HEK293 (cell line): ENCODE results near the gene PMF1.

Experiments
- IKZF3 ChIP-seq: fragments of 450-650 bp; IDR thresholded peaks from 2 replicates; pipeline ENCODE4 v1.5.0; 2018; ENCODE audit warnings: missing biosample characterization, mild to moderate bottlenecking, missing genetic modification characterization, moderate library complexity
- KLF7 ChIP-seq: fragments of 450-650 bp; formaldehyde crosslinking; IDR thresholded peaks from 2 replicates; pipeline ENCODE4 v1.5.1; 2016; ENCODE audit warnings: missing biosample characterization, missing genetic modification characterization, borderline replicate concordance
- KLF8 ChIP-seq: fragments of 450-650 bp; formaldehyde crosslinking; IDR thresholded peaks from 2 replicates; pipeline ENCODE4 v1.5.1; 2016; ENCODE audit warnings: missing biosample characterization, missing genetic modification characterization
- KLF9 ChIP-seq: fragments of 450-650 bp; formaldehyde crosslinking; IDR thresholded peaks from 2 replicates; pipeline ENCODE4 v1.5.1; 2016; ENCODE audit warnings: missing biosample characterization, missing genetic modification characterization, low read depth
- OSR2 ChIP-seq: fragments of 450-650 bp; formaldehyde crosslinking; IDR thresholded peaks from 2 replicates; pipeline ENCODE4 v1.5.1; 2016; ENCODE audit warnings: missing biosample characterization, missing genetic modification characterization
- SP2 ChIP-seq: fragments of 450-650 bp; formaldehyde crosslinking; IDR thresholded peaks from 2 replicates; pipeline ENCODE4 v1.5.1; 2016; ENCODE audit warnings: missing biosample characterization, missing genetic modification characterization
- ZBTB1 ChIP-seq: fragments of 450-650 bp; formaldehyde crosslinking; IDR thresholded peaks from 2 replicates; pipeline ENCODE4 v1.5.1; 2016; ENCODE audit warnings: missing biosample characterization, missing genetic modification characterization
- ZBTB21 ChIP-seq: fragments of 450-650 bp; formaldehyde crosslinking; IDR thresholded peaks from 2 replicates; pipeline ENCODE4 v1.5.1; 2017; ENCODE audit warnings: missing biosample characterization, missing genetic modification characterization
- ZBTB8A ChIP-seq: fragments of 450-650 bp; formaldehyde crosslinking; IDR thresholded peaks from 2 replicates; pipeline ENCODE4 v1.5.1; 2016; ENCODE audit warnings: missing biosample characterization, missing genetic modification characterization
- ZEB2 ChIP-seq: fragments of 450-650 bp; formaldehyde crosslinking; IDR thresholded peaks from 2 replicates; pipeline ENCODE4 v1.5.1; 2016; ENCODE audit warnings: missing biosample characterization, missing genetic modification characterization
- ZFP37 ChIP-seq: fragments of 450-650 bp; formaldehyde crosslinking; IDR thresholded peaks from 2 replicates; pipeline ENCODE4 v1.5.1; 2016; ENCODE audit warnings: missing biosample characterization, missing genetic modification characterization
- ZIC2 ChIP-seq: fragments of 450-650 bp; formaldehyde crosslinking; IDR thresholded peaks from 2 replicates; pipeline ENCODE4 v1.5.1; 2016; ENCODE audit warnings: missing biosample characterization, missing genetic modification characterization
- ZNF146 ChIP-seq: fragments of 450-650 bp; formaldehyde crosslinking; IDR thresholded peaks from 2 replicates; pipeline ENCODE4 v1.5.1; 2016; ENCODE audit warnings: missing biosample characterization, missing genetic modification characterization
- ZNF2 ChIP-seq: fragments of 450-650 bp; formaldehyde crosslinking; IDR thresholded peaks from 2 replicates; pipeline ENCODE4 v1.5.1; 2016; ENCODE audit warnings: missing biosample characterization, missing genetic modification characterization
- ZNF221 ChIP-seq: fragments of 450-650 bp; formaldehyde crosslinking; IDR thresholded peaks from 2 replicates; pipeline ENCODE4 v1.5.1; 2017; ENCODE audit warnings: missing biosample characterization, missing genetic modification characterization, borderline replicate concordance
- ZNF24 ChIP-seq: fragments of 450-650 bp; formaldehyde crosslinking; IDR thresholded peaks from 2 replicates; pipeline ENCODE4 v1.5.1; 2016; ENCODE audit warnings: missing biosample characterization, missing genetic modification characterization
- ZNF391 ChIP-seq: fragments of 450-650 bp; formaldehyde crosslinking; IDR thresholded peaks from 2 replicates; pipeline ENCODE4 v1.5.1; 2016; ENCODE audit warnings: low read depth, missing biosample characterization, missing genetic modification characterization, borderline replicate concordance
- ZNF514 ChIP-seq: fragments of 450-650 bp; formaldehyde crosslinking; IDR thresholded peaks from 2 replicates; pipeline ENCODE4 v1.5.1; 2016; ENCODE audit warnings: missing biosample characterization, missing genetic modification characterization
- ZNF585B ChIP-seq: fragments of 450-650 bp; formaldehyde crosslinking; IDR thresholded peaks from 2 replicates; pipeline ENCODE4 v1.5.1; 2016; ENCODE audit warnings: missing biosample characterization, missing genetic modification characterization
- ZNF629 ChIP-seq: fragments of 450-650 bp; formaldehyde crosslinking; IDR thresholded peaks from 2 replicates; pipeline ENCODE4 v1.5.1; 2017; ENCODE audit warnings: missing biosample characterization, missing genetic modification characterization
- ZNF701 ChIP-seq: fragments of 450-650 bp; formaldehyde crosslinking; IDR thresholded peaks from 2 replicates; pipeline ENCODE4 v1.5.1; 2016; ENCODE audit warnings: missing biosample characterization, missing genetic modification characterization
- ZXDB ChIP-seq: fragments of 450-650 bp; formaldehyde crosslinking; IDR thresholded peaks from 2 replicates; pipeline ENCODE4 v1.5.1; 2016; ENCODE audit warnings: missing biosample characterization, missing genetic modification characterization
- TF ChIP-seq, protein P1 (sequence below): fragments of 450-650 bp; formaldehyde crosslinking; IDR thresholded peaks from 2 replicates; pipeline ENCODE4 v1.5.0; 2017; ENCODE audit warnings: missing biosample characterization, missing genetic modification characterization, borderline replicate concordance
- TF ChIP-seq, protein P2 (sequence below): fragments of 450-650 bp; formaldehyde crosslinking; IDR thresholded peaks from 2 replicates; pipeline ENCODE4 v1.5.1; 2016; ENCODE audit warnings: missing biosample characterization, missing genetic modification characterization
- TF ChIP-seq, protein P3 (sequence below): fragments of 450-650 bp; formaldehyde crosslinking; IDR thresholded peaks from 2 replicates; pipeline ENCODE4 v1.5.1; 2016; ENCODE audit warnings: missing biosample characterization, missing genetic modification characterization
- TF ChIP-seq, protein P4 (sequence below): fragments of 450-650 bp; formaldehyde crosslinking; IDR thresholded peaks from 2 replicates; pipeline ENCODE4 v1.5.1; 2016; ENCODE audit warnings: missing biosample characterization, missing genetic modification characterization
- TF ChIP-seq, protein P5 (sequence below): fragments of 450-650 bp; IDR thresholded peaks from 2 replicates; pipeline ENCODE4 v1.5.1; 2018; ENCODE audit warnings: missing biosample characterization, missing genetic modification characterization
- TF ChIP-seq, protein P6 (sequence below): fragments of 450-650 bp; formaldehyde crosslinking; optimal IDR thresholded peaks from 2 replicates; pipeline ENCODE3; 2016; ENCODE audit warnings: missing biosample characterization, mild to moderate bottlenecking, missing genetic modification characterization

PMF1 gene

DNA sequence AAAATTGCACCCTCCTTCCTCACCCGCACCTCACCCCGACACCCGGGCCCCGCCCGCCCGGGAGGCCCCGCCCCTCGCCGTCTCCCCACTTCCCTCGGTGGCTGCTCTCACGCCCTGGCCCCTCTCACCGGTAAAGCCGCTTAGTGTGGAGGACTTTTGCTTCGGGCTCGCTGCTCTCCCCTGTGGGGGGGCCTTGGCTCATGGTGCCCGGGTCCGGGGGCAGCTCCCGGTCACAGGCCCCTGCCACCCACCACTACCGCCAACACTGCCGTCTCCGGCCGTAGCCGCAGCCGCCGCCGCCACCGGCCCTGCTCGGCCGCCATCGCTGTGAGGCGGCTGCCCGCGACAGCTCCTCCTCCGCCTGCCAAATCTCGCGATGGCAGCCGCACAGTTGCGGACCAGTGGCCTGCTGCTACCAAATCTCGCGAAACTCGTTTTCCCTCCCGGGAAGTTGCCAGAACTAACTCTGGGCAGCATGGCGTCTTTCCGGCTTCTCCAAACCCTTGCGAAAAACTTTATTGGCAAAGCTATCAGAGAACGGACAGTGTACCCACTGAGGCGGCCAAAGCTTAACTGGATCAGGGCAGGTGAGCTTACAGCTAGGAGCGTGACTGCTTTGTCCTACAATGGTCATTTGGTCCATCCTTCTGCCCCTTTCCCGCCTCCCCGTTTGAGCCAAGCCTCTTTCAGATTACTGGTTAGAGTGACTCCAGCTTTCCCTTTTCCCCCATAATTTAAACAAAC lies 69.8 kb downstream of the PMF1 start, which contains the start of gene SMG5 (continued):
- TF ChIP-seq, protein P1, sequence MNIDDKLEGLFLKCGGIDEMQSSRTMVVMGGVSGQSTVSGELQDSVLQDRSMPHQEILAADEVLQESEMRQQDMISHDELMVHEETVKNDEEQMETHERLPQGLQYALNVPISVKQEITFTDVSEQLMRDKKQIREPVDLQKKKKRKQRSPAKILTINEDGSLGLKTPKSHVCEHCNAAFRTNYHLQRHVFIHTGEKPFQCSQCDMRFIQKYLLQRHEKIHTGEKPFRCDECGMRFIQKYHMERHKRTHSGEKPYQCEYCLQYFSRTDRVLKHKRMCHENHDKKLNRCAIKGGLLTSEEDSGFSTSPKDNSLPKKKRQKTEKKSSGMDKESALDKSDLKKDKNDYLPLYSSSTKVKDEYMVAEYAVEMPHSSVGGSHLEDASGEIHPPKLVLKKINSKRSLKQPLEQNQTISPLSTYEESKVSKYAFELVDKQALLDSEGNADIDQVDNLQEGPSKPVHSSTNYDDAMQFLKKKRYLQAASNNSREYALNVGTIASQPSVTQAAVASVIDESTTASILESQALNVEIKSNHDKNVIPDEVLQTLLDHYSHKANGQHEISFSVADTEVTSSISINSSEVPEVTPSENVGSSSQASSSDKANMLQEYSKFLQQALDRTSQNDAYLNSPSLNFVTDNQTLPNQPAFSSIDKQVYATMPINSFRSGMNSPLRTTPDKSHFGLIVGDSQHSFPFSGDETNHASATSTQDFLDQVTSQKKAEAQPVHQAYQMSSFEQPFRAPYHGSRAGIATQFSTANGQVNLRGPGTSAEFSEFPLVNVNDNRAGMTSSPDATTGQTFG = no peak; the same call in 1 of the 2 replicates
- peak; percentile 88 for TF ChIP-seq ZBTB21
- peak; percentile 93 for TF ChIP-seq ZNF629 (tag by site-specific recombination)
- TF ChIP-seq ZBTB8A (tag by site-specific recombination) = peak; percentile 66
- TF ChIP-seq KLF9 (tag by site-specific recombination) = peak; percentile 78
- TF ChIP-seq, protein P2, sequence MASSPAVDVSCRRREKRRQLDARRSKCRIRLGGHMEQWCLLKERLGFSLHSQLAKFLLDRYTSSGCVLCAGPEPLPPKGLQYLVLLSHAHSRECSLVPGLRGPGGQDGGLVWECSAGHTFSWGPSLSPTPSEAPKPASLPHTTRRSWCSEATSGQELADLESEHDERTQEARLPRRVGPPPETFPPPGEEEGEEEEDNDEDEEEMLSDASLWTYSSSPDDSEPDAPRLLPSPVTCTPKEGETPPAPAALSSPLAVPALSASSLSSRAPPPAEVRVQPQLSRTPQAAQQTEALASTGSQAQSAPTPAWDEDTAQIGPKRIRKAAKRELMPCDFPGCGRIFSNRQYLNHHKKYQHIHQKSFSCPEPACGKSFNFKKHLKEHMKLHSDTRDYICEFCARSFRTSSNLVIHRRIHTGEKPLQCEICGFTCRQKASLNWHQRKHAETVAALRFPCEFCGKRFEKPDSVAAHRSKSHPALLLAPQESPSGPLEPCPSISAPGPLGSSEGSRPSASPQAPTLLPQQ (tag by site-specific recombination) = peak; percentile 86
- 0 out of 2 replicates have a peak, but pooled peaks have one; percentile 70 for TF ChIP-seq ZNF391 (tag by site-specific recombination)
- no peak for TF ChIP-seq ZNF701 (tag by site-specific recombination)
- no peak for TF ChIP-seq ZNF221 (tag by site-specific recombination)
- no peak for TF ChIP-seq ZBTB1
- 0 out of 2 replicates have a peak, but pooled peaks have one; percentile 37 for TF ChIP-seq OSR2
- TF ChIP-seq, protein P3, sequence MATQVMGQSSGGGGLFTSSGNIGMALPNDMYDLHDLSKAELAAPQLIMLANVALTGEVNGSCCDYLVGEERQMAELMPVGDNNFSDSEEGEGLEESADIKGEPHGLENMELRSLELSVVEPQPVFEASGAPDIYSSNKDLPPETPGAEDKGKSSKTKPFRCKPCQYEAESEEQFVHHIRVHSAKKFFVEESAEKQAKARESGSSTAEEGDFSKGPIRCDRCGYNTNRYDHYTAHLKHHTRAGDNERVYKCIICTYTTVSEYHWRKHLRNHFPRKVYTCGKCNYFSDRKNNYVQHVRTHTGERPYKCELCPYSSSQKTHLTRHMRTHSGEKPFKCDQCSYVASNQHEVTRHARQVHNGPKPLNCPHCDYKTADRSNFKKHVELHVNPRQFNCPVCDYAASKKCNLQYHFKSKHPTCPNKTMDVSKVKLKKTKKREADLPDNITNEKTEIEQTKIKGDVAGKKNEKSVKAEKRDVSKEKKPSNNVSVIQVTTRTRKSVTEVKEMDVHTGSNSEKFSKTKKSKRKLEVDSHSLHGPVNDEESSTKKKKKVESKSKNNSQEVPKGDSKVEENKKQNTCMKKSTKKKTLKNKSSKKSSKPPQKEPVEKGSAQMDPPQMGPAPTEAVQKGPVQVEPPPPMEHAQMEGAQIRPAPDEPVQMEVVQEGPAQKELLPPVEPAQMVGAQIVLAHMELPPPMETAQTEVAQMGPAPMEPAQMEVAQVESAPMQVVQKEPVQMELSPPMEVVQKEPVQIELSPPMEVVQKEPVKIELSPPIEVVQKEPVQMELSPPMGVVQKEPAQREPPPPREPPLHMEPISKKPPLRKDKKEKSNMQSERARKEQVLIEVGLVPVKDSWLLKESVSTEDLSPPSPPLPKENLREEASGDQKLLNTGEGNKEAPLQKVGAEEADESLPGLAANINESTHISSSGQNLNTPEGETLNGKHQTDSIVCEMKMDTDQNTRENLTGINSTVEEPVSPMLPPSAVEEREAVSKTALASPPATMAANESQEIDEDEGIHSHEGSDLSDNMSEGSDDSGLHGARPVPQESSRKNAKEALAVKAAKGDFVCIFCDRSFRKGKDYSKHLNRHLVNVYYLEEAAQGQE (tag by site-specific recombination) = peak; percentile 38; the same call in 1 of the 2 replicates
- peak; percentile 99 for TF ChIP-seq ZXDB
- peak; percentile 59 for TF ChIP-seq ZIC2 (tag by site-specific recombination)
- TF ChIP-seq ZEB2 (tag by site-specific recombination) = peak; percentile 89; the same call in 1 of the 2 replicates
- no peak for TF ChIP-seq ZNF514 (tag by site-specific recombination)
- peak; percentile 33; the same call in 1 of the 2 replicates for TF ChIP-seq ZNF146 (tag by site-specific recombination)
- TF ChIP-seq, protein P4, sequence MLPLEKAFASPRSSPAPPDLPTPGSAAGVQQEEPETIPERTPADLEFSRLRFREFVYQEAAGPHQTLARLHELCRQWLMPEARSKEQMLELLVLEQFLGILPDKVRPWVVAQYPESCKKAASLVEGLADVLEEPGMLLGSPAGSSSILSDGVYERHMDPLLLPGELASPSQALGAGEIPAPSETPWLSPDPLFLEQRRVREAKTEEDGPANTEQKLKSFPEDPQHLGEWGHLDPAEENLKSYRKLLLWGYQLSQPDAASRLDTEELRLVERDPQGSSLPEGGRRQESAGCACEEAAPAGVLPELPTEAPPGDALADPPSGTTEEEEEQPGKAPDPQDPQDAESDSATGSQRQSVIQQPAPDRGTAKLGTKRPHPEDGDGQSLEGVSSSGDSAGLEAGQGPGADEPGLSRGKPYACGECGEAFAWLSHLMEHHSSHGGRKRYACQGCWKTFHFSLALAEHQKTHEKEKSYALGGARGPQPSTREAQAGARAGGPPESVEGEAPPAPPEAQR (tag by site-specific recombination) = peak; percentile 32; the same call in 1 of the 2 replicates
- TF ChIP-seq IKZF3 (tag by site-specific recombination) = peak; percentile 86
- peak; percentile 77 for TF ChIP-seq SP2 (tag by site-specific recombination)
- TF ChIP-seq ZNF24 (tag by site-specific recombination) = peak; percentile 93
- TF ChIP-seq, protein P5, sequence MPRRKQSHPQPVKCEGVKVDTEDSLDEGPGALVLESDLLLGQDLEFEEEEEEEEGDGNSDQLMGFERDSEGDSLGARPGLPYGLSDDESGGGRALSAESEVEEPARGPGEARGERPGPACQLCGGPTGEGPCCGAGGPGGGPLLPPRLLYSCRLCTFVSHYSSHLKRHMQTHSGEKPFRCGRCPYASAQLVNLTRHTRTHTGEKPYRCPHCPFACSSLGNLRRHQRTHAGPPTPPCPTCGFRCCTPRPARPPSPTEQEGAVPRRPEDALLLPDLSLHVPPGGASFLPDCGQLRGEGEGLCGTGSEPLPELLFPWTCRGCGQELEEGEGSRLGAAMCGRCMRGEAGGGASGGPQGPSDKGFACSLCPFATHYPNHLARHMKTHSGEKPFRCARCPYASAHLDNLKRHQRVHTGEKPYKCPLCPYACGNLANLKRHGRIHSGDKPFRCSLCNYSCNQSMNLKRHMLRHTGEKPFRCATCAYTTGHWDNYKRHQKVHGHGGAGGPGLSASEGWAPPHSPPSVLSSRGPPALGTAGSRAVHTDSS = peak; percentile 46; the same call in 1 of the 2 replicates
- TF ChIP-seq ZFP37 (tag by site-specific recombination) = peak; percentile 81; the same call in 1 of the 2 replicates
- TF ChIP-seq, protein P6, sequence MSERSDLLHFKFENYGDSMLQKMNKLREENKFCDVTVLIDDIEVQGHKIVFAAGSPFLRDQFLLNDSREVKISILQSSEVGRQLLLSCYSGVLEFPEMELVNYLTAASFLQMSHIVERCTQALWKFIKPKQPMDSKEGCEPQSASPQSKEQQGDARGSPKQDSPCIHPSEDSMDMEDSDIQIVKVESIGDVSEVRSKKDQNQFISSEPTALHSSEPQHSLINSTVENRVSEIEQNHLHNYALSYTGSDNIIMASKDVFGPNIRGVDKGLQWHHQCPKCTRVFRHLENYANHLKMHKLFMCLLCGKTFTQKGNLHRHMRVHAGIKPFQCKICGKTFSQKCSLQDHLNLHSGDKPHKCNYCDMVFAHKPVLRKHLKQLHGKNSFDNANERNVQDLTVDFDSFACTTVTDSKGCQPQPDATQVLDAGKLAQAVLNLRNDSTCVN = peak; percentile 40
- peak; percentile 86; the same call in 1 of the 2 replicates for TF ChIP-seq ZNF2 (tag by site-specific recombination)
- no peak for TF ChIP-seq ZNF585B
- peak; percentile 89; the same call in 1 of the 2 replicates for TF ChIP-seq KLF7
- peak; percentile 91 for TF ChIP-seq KLF8
